Measurements from ENCODE around the gene EXOSC6. TPM values are rescaled to one million over a fixed set of nuclear protein-coding genes. Genes with fewer than 3 reads are reported as not detected.
"Not testable (repeated sequence)": the region's sequence is repeated elsewhere in the genome, so short reads cannot be mapped to it uniquely, and the experiment has no call there.

The EXOSC6 gene
- polyA plus RNA-seq, 3 donors = 5.5 to 10.2 (median 9.1) TPM

DNA sequence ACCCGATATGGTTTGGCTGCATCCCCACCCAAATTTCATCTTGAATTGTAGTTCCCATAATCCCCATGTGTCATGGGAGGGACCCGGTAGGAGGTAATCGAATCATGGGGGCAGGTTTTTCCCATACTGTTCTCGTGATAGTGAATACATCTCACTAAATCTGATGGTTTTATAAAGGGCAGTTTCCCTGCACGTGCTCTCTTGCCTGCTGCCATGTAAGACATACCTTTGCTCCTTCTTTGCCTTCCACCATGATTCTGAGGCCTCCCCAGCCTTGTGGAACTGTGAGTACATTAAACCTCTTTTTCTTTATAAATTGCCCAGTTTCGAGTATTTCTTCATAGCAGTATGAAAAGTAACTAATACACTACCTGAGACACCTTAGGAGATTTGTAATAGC is 45.4 kb downstream of the EXOSC6 start:
- H3K27ac ChIP-seq (ENCODE audit: low read depth, low read length) = not testable (repeated sequence)

DNA sequence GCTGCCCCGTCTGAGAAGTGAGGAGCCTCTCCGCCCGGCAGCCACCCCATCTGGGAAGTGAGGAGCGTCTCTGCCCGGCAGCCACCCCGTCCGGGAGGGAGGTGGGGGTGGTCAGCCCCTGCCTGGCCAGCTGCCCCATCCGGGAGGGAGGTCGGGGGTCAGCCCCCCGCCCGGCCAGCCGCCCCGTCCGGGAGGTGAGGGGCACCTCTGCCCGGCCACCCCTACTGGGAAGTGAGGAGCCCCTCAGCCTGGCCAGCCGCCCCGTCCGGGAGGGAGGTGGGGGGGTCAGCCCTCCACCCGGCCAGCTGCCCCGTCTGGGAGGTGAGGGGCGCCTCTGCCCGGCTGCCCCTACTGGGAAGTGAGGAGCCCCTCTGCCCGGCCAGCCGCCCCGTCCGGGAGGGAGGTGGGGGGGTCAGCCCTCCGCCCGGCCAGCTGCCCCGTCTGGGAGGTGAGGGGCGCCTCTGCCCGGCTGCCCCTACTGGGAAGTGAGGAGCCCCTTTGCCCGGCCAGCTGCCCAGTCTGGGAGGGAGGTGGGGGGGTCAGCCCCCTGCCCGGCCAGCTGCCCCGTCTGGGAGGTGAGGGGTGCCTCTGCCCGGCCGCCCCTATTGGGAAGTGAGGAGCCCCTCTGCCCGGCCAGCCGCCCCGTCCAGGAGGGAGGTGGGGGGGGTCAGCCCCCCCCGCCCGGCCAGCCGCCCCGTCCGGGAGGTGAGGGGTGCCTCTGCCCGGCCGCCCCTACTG is 46.9 kb downstream of the EXOSC6 start:
- WGBS, 3 donors = 95 to 98% (median 95%) methylated on average over 7 to 38 of the region's 46 CpGs
- not testable (repeated sequence) for H3K27ac ChIP-seq (ENCODE audit: low read depth, low read length)

More for the DNA sequence above, 45.4 kb downstream of the EXOSC6 start:
- 74 to 96% (median 96%) methylated on average over 5 to 6 of the region's 6 CpGs for WGBS, 3 donors

DNA sequence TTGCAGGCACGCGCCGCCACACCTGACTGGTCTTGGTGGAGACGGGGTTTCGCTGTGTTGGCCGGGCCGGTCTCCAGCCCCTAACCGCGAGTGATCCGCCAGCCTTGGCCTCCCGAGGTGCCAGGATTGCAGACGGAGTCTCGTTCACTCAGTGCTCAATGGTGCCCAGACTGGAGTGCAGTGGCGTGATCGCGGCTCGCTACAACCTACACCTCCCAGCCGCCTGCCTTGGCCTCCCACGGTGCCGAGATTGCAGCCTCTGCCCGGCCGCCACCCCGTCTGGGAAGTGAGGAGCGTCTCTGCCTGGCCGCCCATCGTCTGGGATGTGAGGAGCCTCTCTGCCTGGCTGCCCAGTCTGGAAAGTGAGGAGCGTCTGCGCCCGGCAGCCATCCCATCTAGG is 47.7 kb downstream of the EXOSC6 start:
- 98 to 100% (median 99%) methylated on average over 9 to 18 of the region's 29 CpGs for WGBS, 3 donors
- not testable (repeated sequence) for H3K27ac ChIP-seq (ENCODE audit: low read depth, low read length)

DNA sequence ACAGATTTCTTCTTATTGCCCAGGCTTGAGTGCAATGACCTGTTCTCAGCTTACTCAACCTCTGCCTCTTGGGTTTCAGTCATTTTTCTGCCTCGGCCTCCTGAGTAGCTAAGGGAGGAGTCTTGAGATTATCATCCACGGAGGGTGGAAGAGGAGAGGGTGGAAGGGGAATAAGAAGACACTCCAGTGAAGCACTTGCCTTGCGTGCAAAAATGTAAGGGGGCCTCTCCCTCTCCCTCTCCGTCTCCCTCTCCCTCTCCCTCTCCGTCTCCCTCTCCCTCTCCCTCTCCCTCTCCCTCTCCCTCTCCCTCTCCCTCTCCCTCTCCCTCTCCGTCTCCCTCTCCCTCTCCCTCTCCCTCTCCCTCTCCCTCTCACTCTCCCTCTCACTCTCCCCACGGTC is 48.2 kb downstream of the EXOSC6 start:
- 69 to 86% (median 85%) methylated on average over 3 to 4 of the region's 7 CpGs for WGBS, 3 donors
- H3K27ac ChIP-seq (ENCODE audit: low read depth, low read length) = not testable (repeated sequence)

DNA sequence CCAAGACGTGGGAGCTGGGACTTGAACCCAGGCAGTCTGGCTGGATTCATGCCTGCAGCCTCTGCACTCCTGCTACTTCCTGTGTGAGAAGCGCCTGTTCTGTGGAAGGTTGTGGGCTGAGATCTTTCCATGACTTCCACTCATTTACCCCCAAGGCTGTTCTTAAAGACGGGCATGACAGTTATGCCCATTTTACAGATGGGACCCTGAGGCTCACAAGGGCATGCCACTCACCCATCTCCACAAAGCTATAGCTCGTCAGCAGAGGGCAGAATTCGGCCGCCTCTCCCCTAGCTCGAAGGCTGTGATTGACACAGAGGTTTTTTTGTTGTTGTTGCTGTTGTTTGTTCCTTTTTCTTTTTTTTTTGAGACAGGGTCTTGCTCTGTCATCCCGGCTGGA is 51.7 kb downstream of the EXOSC6 start:
- H3K27ac ChIP-seq (ENCODE audit: low read depth, low read length) = not testable (repeated sequence)
- WGBS, 3 donors = 86 to 89% (median 87%) methylated on average over 8 of the region's 8 CpGs

DNA sequence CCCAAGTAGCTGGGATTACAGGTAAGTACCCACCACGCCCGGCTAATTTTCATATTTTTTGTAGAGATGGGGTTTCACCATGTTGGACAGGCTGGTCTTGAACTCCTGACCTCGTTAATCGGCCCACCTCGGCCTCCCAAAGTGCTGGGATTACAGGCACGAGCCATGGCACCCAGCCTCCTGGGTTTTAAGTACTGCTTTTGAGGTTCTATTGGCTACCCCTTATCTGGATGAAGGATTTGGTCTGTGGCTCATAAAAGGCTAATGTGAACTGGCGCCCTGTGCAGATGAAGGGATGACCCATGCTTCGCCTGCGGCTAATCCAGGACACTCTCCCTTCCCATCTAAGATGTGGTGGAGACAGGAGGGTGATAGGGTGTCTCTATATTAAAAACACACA is 52.6 kb downstream of the EXOSC6 start:
- H3K27ac ChIP-seq (ENCODE audit: low read depth, low read length) = not testable (repeated sequence)
- WGBS, 3 donors = 89 to 94% (median 91%) methylated on average over 9 of the region's 9 CpGs

DNA sequence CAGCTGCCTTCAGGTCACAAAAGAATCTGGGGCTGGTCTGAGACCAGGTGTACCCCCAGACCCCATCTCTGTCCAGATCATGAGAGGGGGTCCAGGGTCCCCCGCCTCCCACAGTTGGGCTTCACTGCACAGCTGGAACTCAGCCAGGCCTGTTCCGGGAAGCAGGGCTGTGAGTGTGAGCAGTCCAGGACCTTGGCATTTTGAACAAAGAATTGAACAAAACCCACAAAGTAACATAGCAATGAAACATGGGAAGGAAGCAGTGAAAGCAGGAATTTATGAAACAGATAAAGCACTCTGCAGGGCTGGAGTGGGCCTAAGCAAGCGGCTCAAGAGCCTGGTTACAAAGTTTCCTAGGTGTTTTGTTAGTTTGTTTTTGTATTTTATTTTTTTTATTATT is 53.1 kb downstream of the EXOSC6 start:
- 41 to 53% (median 43%) methylated on average over 3 of the region's 3 CpGs for WGBS, 3 donors
- H3K27ac ChIP-seq (ENCODE audit: low read depth, low read length) = not testable (repeated sequence)

DNA sequence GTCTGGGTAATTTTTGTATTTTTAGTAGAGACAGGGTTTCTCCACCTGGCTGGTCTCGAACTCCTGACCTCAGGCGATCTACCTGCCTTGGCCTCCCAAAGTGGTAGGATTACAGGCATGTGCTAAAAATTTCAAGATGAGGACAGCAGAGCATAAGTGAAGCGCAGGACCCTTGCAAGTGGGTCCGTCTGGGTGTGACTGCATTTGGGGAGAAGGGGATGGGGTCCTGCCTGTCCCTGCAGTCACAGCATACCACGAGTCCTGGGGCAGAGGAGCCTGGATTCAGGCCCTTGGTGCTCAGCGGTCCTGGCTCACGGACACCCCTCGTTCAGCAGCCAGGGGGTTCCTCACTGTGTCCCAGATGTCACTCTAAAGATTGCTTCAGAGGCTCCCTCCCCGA is 53.5 kb downstream of the EXOSC6 start:
- WGBS, 3 donors = 77 to 87% (median 79%) methylated on average over 9 of the region's 9 CpGs
- not testable (repeated sequence) for H3K27ac ChIP-seq (ENCODE audit: low read depth, low read length)

DNA sequence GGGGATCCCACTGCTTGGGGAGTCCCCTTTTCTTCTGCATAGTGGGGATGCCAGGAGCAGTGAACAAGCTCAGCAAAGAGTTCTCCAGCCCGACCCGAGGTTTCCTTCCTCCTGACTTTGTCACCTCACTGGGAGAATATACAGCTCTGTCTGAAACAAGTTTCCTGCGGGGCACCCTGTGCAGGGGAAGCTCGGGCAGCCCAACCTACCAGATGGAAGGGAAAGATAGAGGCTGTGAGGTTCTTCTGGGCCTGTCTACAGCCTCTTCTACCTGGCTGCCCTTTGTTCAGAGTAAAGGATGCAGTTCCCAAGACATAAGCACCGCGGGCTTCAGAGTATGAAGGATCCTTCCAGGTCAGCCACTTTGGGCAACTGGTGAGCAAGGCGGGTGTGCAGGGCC is 54.1 kb downstream of the EXOSC6 start:
- H3K27ac ChIP-seq (ENCODE audit: low read depth, low read length) = not testable (repeated sequence)

More for the DNA sequence above, 54.1 kb downstream of the EXOSC6 start:
- 45 to 73% (median 48%) methylated on average over 6 to 7 of the region's 7 CpGs for WGBS, 3 donors

Other genes with a start within 250 kb of the EXOSC6 start
- gene PDPR, start 137.6 kb downstream of the EXOSC6 start, polyA plus RNA-seq = 10 to 100 TPM in 1 of 3 donors, 1 to 10 TPM in 2; 4.7 to 10.7 (median 5.4) TPM
- gene CLEC18C, start 78.2 kb downstream of the EXOSC6 start, polyA plus RNA-seq = under 1 TPM in 2 of 3 donors, not detected in 1; 0.01 to 0.10 TPM
- 10 to 100 TPM; 35.2 to 61.1 (median 39.0) TPM for gene AARS1, start 37.6 kb upstream of the EXOSC6 start, polyA plus RNA-seq
- gene DDX19B, start 47.2 kb upstream of the EXOSC6 start, polyA plus RNA-seq = 10 to 100 TPM; 13.2 to 24.2 (median 21.1) TPM
- 10 to 100 TPM; 14.0 to 34.5 (median 25.0) TPM for gene DDX19A, start 95.0 kb upstream of the EXOSC6 start, polyA plus RNA-seq
- 10 to 100 TPM in 2 of 3 donors, 1 to 10 TPM in 1; 3.3 to 11.9 (median 10.5) TPM for gene ST3GAL2, start 187.2 kb upstream of the EXOSC6 start, polyA plus RNA-seq
- gene FCSK, start 202.7 kb upstream of the EXOSC6 start, polyA plus RNA-seq = 10 to 100 TPM in 1 of 3 donors, 1 to 10 TPM in 2; 5.4 to 10.3 (median 8.2) TPM

Measured in adipose tissue (tissue), 3 donors.